ENCODE results near the gene MCF2L.

Gene MCF2L

DNA sequence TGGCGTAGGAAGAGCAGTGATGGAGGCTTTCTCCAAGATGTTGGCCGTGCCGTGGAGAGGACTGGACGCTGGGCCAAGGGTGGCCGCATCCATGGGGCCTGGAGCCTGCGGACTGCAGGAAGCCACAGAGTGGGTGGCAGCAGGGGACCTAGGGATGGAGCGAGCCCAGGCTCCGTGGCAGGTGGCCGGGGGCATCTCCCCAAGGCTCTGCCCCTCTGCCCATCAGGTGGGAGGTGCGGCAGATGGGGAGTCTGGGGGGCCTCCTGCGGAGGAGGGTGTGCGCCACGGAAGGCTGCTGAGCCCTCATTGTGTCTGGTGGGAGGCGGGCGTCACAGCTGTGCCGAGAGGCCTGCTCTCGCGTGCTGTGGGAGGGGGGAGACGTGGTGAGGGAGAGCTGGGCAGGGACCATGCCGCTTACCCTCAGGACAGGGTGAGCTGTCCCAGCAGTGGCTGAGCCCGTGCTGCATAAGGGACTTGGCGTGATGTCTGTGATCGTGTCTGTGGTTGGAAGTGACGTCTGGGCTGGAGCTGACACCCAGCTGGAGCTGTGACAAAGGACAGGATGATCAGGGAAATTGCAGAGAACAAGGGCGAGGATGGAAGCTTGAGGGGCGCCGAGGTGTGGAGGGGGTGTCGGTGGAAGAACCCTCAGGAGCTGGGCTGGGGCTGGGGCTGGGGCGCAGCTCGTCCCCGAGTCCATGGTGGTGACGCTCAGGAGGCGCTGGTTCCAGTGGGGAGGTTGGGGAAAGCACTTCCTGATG, 13.4 kb downstream of the MCF2L start:
- no peak for DNase-seq (ENCODE audit: low spot score)

DNA sequence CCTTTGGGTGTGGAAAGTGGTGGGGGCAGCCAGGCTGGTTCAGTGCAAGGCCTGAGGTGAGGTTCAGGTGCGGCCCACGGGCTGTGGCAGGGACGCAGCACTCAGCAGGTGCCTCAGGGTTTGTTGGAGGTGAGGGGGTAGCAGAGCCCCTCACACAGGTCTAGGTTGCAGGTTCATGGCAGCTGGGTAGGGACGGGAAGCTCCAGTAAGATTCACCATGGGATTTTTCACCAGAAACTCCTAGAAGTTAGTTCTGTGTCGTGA, 14.0 kb downstream of the MCF2L start:
- no peak for DNase-seq (ENCODE audit: low spot score)

DNA sequence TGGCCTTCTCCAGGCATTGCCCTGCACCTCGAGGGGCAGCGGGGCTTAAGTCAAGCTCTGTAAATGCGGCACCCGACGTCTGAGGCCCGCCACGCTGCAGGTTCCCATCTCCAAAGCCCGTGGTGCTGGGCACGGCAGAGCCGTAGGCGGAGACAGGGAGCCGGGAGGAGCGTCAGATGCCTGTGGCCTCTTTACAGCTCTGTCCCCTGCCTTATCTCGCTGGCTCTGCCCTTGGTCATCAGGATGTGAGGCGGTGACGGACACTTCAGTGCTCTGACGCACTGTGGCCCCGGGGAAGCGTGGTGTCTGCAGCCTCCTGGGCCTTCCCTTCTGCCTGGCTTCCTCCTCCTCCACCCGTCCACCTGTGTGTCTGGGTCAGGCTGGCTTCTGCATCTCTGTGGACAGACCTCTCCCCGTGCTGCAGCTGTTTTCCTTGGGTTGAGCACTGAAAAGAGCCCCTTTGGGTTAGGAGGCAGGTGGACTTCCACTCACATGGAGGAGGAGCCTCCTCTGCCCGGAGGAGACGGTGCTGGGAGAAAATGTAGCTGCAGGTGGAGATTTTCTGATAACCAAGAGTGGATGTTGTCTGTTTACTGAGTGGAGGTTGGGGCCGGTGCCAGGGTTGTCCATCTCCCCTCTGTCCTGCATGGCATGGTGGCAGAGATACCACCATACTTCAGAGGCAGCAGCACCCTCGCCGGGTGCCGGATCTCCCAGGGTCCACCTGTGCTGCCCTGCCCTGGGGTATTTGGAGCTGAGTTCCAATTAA, 14.6 kb downstream of the MCF2L start:
- no peak for DNase-seq (ENCODE audit: low spot score)

DNA sequence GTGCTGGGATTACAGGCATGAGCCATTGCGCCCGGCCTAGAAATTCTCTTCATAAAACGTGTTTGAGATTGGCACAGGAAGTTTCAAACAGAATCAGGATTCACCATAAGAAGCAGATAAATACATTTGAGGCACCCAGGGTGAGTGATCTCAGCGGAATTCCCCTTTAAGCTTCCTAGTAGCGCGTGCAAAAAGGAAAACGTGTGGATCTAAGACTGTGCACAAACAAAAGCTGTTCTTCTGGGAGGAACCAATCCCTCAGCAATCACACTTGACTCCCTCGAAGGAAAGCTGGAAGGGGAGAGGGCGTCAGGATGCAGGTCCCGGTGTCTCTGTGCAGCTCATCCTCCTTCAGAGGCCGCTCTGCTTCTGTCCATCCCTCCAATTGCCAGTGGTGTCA, 15.5 kb downstream of the MCF2L start:
- no peak for DNase-seq (ENCODE audit: low spot score)

DNA sequence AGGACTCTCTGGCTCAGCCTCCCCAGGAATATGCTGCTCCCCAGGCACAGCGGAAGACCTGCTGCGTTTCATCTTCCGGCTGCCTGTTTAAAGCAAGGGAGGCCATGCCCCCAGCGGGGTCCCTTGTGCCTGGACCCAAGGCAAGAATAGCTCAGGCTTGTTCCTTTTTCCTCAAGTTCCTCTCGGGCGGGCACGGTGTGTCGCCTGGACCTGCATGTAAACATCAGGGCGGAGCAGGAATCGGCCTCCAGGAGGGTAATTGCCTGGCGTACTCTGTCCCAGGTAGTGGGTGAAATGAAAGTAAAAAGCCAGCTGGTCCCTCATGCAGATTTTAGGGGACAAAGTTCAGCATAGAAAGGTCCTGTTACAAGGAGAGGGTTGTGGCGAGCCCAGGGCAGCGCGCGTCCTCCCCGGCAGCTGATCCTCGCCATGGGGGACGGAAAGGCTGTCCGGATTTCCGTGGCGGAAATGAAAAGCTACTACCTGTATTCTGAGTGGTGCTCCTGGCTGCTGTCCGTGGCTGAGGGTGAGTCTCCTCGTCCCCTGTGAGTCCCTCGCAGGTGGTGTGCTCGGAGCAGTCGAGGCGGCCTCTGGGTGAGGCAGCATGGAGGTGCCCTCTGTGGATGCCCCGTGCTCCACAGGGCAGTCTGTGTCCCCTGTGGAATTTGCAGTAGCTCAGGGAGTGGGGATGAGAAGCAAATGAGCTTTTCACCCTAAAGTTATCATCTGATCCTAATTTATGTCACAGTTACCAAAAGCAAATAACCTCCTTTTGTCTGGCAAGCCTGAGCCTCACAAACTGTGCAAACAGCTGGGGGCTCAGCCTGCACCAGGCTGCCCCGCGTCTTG, 16.2 kb downstream of the MCF2L start:
- DNase-seq (ENCODE audit: low spot score), result no peak

DNA sequence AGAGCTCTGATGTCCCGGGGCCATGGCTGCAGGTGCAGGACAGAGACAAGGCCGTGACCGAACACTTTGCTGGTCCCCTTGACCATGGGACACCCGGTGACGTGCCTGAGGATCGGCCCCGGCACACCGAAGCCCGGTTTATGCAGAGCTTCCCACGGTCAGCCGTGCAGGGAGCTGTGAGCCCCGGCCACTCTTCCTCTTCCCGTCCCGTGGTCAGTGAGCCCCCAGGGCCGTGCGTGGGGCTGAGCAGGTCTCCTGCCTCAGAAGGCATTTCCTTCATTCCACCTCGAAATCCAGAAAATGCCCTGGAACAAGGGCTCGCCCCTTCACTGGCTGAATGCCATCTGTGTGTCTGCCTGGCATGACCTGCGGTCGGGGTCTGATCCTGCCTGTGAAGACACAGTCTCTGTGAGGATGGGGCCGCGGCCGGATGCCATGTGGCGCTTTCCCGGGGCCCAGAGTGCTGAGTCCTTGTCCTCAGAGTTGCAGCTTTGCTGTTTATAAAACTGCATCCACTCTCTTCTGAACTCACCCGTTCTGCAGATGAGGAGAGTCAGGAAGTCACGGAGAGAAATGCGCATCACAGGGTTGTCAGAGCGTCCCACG, 16.9 kb downstream of the MCF2L start:
- no peak for DNase-seq (ENCODE audit: low spot score)

DNA sequence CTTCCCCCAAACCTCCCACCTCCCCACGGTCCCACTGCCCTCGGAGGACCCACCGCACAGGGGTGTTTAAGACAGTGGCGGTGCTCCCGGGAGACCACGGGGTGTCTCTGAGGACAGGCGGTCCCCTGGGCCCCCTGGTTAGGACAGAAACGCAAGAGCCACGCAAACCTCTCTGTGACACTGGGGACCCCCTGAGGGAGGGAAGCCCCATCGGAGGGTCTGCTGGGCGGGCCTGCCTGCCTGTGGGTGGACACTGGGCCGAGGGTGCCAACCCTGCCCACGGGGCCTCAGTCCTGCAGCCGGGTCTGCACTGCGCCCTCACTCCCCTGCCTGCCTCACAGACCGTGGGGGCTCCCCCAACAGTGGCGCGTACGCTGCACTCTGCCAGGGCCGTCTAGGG, 17.5 kb downstream of the MCF2L start:
- no peak for DNase-seq (ENCODE audit: low spot score)

DNA sequence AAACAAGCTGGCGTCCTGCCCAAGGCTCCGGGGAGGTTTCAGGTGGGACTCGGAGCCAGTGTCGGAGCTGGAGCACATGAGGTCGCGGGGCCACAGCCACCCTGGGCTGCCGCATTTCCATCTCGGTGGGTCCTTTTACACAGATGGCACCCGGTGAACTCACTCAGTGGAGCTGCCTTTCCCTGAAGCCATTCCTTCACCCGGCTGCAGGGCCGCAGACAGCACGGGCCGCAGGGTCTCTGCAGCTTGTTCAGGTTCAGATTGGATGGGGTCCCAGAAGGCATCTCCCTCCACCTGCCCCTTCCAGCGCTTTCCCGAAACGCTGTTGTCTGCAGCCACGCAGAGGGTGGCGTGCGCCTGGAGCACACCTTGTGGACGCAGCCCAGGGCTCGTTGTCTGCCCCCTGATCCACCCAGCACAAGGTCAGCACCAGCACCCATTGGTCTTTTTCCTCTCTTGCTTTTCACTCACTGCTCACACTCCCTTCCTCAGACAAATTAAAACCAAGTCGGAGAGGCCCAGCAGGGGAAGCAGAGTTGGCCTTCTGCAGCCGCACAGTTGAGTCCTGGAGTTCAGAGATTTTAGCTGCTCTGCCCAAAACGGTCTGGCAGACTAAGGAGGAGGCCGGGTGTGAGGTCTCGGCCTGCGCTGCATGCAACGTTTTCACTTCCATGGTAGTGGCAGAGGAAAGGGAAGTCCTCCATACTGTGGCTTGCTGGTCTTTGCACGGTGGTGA, 18.1 kb downstream of the MCF2L start:
- DNase-seq (ENCODE audit: low spot score), result no peak

DNA sequence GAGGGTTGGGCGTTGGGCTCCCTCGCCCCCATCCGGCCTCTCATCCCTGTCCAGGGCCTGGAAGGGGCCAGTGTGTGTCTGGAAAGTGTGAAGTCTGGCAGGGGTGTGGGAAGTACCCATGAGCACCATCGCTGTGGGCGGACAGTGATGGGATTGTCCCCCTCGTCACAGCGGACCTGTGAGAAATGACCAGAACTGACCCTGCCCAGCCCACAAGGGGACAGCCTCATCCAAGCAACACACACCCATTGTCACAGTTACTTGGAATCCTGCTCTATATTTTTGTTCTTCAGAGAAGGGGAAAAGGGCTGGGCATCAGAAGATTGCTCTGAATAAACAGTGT, 18.6 kb downstream of the MCF2L start:
- no peak for DNase-seq (ENCODE audit: low spot score)

DNA sequence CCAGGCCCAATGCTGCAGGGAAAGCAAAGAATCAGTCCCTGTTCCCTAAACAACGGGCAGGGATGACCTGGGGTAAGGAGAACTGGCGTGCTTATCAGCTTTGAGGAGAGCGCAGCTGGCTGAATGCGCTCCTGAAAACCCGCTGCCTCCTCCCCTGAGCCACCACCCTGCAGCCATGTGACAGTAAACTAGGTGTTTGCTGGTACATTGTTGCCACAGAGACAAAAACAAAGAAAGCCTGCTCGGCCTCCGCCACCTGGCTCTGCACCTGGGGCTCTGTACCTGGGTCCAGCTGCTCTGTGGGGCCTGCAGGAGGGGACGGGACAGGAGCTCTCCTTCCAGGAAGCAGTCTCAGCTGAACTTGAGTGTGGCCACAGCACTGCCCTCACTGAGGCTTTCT, 21.8 kb downstream of the MCF2L start:
- no peak for DNase-seq (ENCODE audit: low spot score)

DNA sequence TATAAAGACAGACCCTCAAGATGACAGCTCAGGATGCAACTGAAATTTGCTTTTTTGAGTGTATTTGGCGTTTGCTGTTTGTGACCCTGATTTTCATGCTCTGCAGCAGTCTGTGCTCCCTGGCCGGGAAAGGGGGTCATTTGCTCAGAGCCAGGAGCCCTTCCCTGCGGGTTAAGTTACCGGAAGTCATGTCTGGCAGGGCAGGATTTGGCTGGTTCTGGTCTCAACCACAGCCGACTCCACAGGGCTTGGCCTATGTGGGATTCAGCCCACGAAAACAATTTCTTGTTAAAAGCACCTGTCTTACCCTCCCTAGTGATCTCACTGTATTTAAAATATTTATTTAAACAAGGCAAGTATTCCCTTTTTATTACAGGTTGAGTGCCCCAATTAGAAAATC, 22.6 kb downstream of the MCF2L start:
- no peak for DNase-seq (ENCODE audit: low spot score)

DNA sequence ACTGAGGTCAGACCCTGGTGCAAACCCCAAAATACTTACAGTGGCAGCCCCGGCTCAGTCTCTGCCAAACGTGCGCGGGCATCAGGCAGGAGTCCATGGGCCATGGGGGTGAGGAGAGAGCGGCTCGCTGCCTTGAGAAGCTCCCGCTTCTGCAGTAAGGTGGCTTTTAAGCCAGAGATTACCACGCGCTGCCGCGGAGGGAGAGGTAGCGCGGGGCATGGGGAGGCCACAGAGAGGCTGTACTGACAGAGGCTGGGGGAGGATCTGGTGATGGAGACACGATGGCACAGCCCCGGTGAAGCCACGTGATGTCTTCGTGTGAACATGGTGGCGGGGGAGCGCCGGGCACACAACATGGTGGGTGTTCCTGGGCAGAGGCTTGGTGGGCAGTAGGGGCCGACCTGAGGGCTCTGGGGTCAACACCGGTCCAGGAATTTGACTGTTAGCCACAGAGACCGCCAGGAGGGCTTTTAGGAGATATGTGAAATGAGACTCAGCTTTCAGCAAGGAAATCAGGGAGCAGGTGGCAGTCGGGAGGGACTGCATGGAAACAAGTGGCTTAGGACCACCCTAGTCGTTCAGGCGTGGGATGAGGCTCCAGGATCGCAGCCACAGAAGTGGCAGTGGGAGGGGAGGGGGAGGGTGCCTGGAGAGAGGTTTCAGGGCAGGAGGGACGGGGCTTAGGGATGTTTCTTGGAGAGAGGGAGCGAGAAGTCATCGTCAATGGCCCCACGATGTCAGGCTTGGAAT, 24.1 kb downstream of the MCF2L start:
- no peak for DNase-seq (ENCODE audit: low spot score)

DNA sequence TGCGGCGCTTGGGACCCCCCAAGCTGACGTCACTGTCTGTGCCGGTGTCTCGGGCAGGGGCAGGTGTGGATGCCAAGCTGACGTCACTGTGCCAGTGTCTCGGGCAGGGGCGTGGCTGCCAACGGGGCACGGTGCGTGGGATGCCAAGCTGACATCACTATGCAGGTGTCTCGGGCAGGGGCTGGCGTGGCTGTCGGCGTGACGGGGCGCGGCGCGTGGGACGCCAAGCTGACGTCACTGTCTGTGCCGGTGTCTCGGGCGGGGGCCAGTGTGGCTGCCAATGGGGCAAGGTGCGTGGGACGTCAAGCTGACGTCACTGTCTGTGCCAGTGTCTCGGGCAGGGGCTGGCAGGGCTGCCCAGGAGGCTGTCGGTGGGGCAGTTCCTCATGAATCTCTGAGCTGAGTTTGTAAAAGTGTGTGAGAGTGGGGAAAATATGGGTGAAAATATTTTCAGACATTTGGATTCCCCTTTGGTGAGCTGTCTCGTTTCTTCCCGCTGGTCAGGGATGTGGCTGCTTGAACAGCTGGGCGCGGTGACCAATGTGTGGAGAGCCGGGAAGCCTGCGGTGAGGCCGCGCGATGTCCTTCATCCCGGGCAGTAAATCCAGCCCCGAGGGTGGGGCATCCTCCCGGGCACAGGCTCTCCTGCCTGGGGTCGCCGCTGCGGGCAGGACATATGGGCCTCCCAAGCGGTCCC, 25.2 kb downstream of the MCF2L start:
- no peak for DNase-seq (ENCODE audit: low spot score)

DNA sequence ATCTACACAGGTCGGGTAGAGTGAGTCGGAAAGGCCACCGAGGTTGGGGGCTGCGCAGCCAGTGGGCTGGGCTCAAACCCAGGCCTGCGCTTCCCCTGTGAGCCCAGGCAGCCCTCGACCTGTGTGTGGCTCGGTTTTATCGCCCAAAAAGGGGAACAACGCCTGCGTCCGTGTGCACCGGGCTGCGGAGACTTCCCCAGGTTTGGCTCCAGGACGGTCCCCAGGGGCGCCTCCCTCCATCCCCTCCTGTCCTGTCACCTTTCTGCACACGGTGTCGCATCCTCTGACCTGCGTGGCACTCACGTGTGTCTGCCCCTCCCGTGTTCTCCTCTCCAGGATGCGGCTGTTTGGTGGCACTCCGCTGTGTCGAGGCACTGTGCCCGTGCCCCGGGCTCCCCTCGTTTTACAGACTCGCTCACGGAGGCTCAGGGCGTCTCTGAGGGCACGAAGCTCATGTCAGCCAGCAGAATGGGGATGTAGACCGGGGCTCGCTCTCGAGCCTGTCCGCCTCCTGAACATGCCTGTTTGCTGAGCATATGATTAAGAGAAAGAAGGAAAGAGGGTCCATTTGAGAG, 25.9 kb downstream of the MCF2L start:
- no peak for DNase-seq (ENCODE audit: low spot score)

DNA sequence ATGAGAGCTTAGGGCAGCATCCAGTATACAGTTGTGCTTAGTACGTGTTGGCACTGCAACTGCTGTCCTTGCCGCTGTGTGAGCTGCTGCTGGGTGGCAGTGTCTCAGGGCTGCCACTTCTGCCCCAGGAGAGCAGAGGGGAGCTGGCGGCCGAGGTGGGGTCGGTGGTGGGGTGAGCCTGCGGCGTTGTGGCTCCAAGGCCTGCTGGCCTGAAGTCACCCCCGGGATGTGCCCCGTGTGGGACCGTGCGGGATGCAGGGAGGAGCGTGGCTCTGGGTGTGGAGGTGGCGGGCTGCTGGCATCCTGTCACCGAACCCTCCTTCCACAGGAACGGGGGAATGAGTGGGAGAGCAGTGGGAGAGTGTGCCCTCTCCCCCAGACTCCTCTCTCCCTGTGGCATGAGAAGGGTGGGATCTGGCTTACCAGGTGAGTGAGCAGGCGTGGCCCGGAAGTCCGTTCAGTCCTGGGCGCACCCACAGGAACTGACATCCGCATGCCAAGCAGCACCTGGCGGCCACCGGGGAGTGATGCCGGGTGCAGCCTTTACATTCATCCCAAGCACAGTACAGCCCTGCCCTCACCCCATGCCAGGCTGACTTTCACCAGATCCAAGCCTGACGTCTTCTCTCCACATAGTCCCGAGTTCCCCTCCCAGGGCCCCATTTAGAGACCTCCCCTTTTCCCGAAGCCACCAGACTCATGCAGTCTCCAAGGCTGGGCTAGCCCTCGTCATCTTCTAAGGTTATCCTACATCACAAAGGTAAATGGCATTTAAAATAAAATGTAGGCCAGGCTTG, 26.6 kb downstream of the MCF2L start:
- no peak for DNase-seq (ENCODE audit: low spot score)

DNA sequence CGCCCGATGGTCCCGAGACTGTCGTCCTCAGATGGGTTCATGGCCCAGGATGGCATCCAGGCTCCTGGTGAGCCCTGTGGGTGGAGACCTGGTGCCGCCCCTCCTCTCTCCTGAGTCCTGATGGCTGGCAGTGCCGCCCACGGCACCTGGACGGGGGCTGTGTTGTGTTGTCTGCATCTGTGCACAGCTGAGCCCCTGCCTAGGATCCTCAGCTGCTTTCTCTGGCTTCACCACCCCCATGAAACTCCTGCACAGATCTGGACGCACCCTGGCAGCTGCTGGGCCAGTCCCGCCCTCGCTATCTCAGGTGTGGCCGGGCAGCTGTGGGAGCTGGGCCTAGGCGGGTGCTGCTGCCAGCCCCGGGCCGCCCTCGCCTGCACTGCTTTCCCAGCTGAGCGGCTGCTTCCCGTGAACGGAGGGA, 27.7 kb downstream of the MCF2L start:
- DNase-seq (ENCODE audit: low spot score), result no peak

DNA sequence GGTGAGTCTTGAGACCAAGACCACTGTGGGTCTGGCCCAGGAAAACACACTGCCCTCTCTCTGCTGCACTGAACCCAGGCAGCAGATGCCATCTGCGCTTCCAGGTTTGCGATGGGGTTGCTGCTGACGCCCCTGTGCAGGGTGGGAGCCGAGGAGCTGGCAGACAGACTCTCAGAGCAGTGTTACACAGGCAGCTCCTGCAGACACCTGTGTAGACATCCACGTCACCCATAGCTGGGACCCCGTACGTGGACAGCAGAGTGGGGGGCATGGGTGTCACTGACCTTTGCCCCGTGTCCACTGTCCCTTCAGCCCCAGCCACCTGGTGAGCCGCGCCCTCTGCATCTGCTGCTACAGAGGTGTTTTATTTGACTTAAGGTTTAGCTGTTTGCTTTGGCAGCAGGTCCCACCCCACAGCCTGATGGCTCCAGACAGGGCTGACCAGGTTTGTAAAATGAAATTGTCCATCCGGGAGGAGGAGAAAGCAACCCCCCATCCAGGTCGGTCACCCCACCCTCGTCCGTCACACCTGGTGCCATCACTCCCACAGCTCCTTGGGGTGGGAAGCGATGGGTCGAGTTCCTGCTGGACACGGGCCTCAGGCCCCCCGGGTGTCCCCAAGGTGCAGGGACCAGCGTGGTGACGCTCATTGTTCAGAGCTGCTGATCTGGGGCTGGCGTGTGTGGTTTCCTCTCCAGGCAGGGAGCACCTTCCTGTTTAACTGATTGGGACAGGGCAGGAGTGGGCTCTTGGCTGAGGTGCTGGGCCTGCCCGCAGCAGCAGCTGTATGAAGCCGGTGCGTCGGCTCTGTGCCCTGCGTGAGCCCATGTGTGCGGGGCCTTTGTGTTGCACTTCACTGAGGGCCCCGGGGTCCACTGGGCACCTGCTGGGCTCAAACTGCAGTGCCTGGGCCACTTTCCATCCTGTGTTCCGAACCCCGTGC, 28.4 kb downstream of the MCF2L start:
- no peak for DNase-seq (ENCODE audit: low spot score)
